GM21825 (cell line): Measurements from ENCODE around the gene ABCG1.
"Not testable (repeated sequence)": the region's sequence is repeated elsewhere in the genome, so short reads cannot be mapped to it uniquely, and the experiment has no call there.

Source experiments
- ATAC-seq: cut with Tn5 transposase; IDR thresholded peaks from one replicate; pipeline ENCODE4 v1.9.1; 2021; ENCODE audit warnings: mild to moderate bottlenecking, moderate library complexity; ENCODE audit not compliant: unreplicated experiment

ABCG1 gene

GRCh38 chr21:42287193-42288083 lies 68.5 kb downstream of the ABCG1 start:
- ATAC-seq = no peak

- ATAC-seq = no peak
Measured at GRCh38 chr21:42288962-42289361, 70.0 kb downstream of the ABCG1 start.

- no peak for ATAC-seq
Measured at GRCh38 chr21:42289926-42290325, 71.0 kb downstream of the ABCG1 start.

- no peak for ATAC-seq
Measured at GRCh38 chr21:42290505-42290904, 71.6 kb downstream of the ABCG1 start.

- ATAC-seq = no peak
Measured at GRCh38 chr21:42291003-42291750, 72.2 kb downstream of the ABCG1 start.

GRCh38 chr21:42291751-42292562 lies 73.0 kb downstream of the ABCG1 start:
- no peak for ATAC-seq

- not testable (repeated sequence) for ATAC-seq
Measured at GRCh38 chr21:42292563-42293142, 73.7 kb downstream of the ABCG1 start.

- no peak for ATAC-seq
Measured at GRCh38 chr21:42293649-42294272, 74.8 kb downstream of the ABCG1 start.

GRCh38 chr21:42294273-42294880 lies 75.4 kb downstream of the ABCG1 start:
- ATAC-seq = no peak

GRCh38 chr21:42295845-42296244 lies 76.9 kb downstream of the ABCG1 start:
- ATAC-seq = no peak

GRCh38 chr21:42296501-42296900 lies 77.6 kb downstream of the ABCG1 start:
- ATAC-seq = no peak

- ATAC-seq = no peak
Measured at GRCh38 chr21:42297377-42297776, 78.4 kb downstream of the ABCG1 start.

GRCh38 chr21:42298237-42298636 lies 79.3 kb downstream of the ABCG1 start:
- ATAC-seq = no peak

- ATAC-seq = no peak
Measured at GRCh38 chr21:42298657-42299056, 79.7 kb downstream of the ABCG1 start.

GRCh38 chr21:42299324-42300044 lies 80.5 kb downstream of the ABCG1 start:
- ATAC-seq = no peak

GRCh38 chr21:42300045-42300583 lies 81.2 kb downstream of the ABCG1 start:
- ATAC-seq = no peak

- ATAC-seq = no peak
Measured at GRCh38 chr21:42300956-42301355, 82.0 kb downstream of the ABCG1 start.

GRCh38 chr21:42301371-42302075 lies 82.6 kb downstream of the ABCG1 start:
- ATAC-seq = no peak
